ENCODE data around the gene CBR3.
"Not testable (repeated sequence)": the region's sequence is repeated elsewhere in the genome, so short reads cannot be mapped to it uniquely, and the experiment has no call there.

CBR3 gene

GRCh38 chr21:36134803-36135390 is at the start of gene CBR3:
Gene CBR3, plus strand, starts transcription at chr21:36135079. Its CDS starts 114 bp downstream, at chr21:36135193.
- DNase-seq (ENCODE audit: low read depth): no peak

- DNase-seq (ENCODE audit: low read depth): no peak
These were observed 47.3 kb upstream of the CBR3 start for GRCh38 chr21:36087362-36088138.

GRCh38 chr21:36089946-36090345 is 44.9 kb upstream of the CBR3 start:
- DNase-seq (ENCODE audit: low read depth): no peak

- DNase-seq (ENCODE audit: low read depth): no peak
These were observed 42.2 kb upstream of the CBR3 start for GRCh38 chr21:36092681-36093080.

- DNase-seq (ENCODE audit: low read depth): no peak
These were observed 41.4 kb upstream of the CBR3 start for GRCh38 chr21:36093512-36093911.

GRCh38 chr21:36096398-36097290 is 38.2 kb upstream of the CBR3 start:
- no peak for DNase-seq (ENCODE audit: low read depth)

GRCh38 chr21:36097427-36098181 is 37.3 kb upstream of the CBR3 start:
- DNase-seq (ENCODE audit: low read depth): no peak

GRCh38 chr21:36098182-36098532 is 36.7 kb upstream of the CBR3 start:
- no peak for DNase-seq (ENCODE audit: low read depth)

- no peak for DNase-seq (ENCODE audit: low read depth)
These were observed 35.9 kb upstream of the CBR3 start for GRCh38 chr21:36099000-36099399.

- DNase-seq (ENCODE audit: low read depth): not testable (repeated sequence)
These were observed 35.1 kb upstream of the CBR3 start for GRCh38 chr21:36099695-36100211.

- no peak for DNase-seq (ENCODE audit: low read depth)
These were observed 33.8 kb upstream of the CBR3 start for GRCh38 chr21:36100971-36101641.

GRCh38 chr21:36103434-36103833 is 31.4 kb upstream of the CBR3 start:
- no peak for DNase-seq (ENCODE audit: low read depth)

- no peak for DNase-seq (ENCODE audit: low read depth)
These were observed 30.3 kb upstream of the CBR3 start for GRCh38 chr21:36104317-36105300.

- no peak for DNase-seq (ENCODE audit: low read depth)
These were observed 29.5 kb upstream of the CBR3 start for GRCh38 chr21:36105327-36105842.

GRCh38 chr21:36109868-36110267 is 25.0 kb upstream of the CBR3 start:
- DNase-seq (ENCODE audit: low read depth): no peak

- no peak for DNase-seq (ENCODE audit: low read depth)
These were observed 23.6 kb upstream of the CBR3 start for GRCh38 chr21:36111238-36111637.

GRCh38 chr21:36113647-36114428 is 21.0 kb upstream of the CBR3 start:
- no peak for DNase-seq (ENCODE audit: low read depth)

- no peak for DNase-seq (ENCODE audit: low read depth)
These were observed 19.6 kb upstream of the CBR3 start for GRCh38 chr21:36115138-36115730.
